HCT116 (cell line): Measurements from ENCODE around the gene FLNA. TPM values are rescaled to one million over a fixed set of nuclear protein-coding genes. Genes with fewer than 3 reads are reported as not detected.
A peak's percentile ranks its signal among the peaks of the same experiment; 100 is the strongest.

Source experiments
- ATAC-seq: fragments of 200-7000 bp; cut with Tn5 transposase; 2 replicates; pipeline ENCODE4 v1.9.1; 2020; ENCODE audit warnings: mild to moderate bottlenecking, moderate library complexity
- BruUV-seq: library from RNA; stranded (reverse); fragments of 400-500 nt; replicated peaks from 2 replicates; lab custom pipeline; 2021; lab: Mats Ljungman, UMichigan
- CTCF ChIA-PET: fragments of 300-600 bp; sonication (Branson Sonifier 250); formaldehyde crosslinking; loops from one replicate; lab custom pipeline; 2021; ENCODE audit warnings: antibody characterized with exemption; lab: Charles Lee
- POLR2A ChIA-PET: fragments of 300-600, 350-600 bp; sonication (Branson Sonifier 250); formaldehyde crosslinking; loops from one replicate; lab custom pipeline; 2021; ENCODE audit warnings: antibody characterized with exemption; lab: Charles Lee
- RAD21 ChIA-PET, 2 experiments: fragments of 300-600 bp; sonication (Branson Sonifier 250); formaldehyde crosslinking; loops; one replicate each; lab custom pipeline; 2023; ENCODE audit warnings: low total read pairs in 2 of 2; ENCODE audit not compliant: uncharacterized antibody in 2 of 2, unreplicated experiment in 2 of 2, low non-redundant PET in 1 of 2; lab: Charles Lee
- DNase-seq: peaks from one replicate; pipeline ENCODE4 v3.0.0-alpha.2; 2010; ENCODE audit warnings: low read depth, low spot score
- H2AFZ ChIP-seq: fragments of 200-600 bp; shearing (Covaris generic), sonication (generic); 2 replicates; pipeline ENCODE4 v1.6.1; 2017; ENCODE audit warnings: low read depth, mixed run types, mixed read lengths, antibody characterized with exemption, low read length; ENCODE audit not compliant: poor library complexity, severe bottlenecking
- H3K27ac ChIP-seq: 2 replicates; pipeline ENCODE4 v1.5.1; 2012; ENCODE audit warnings: low read depth, low read length
- H3K27me3 ChIP-seq: fragments of 200-600 bp; sonication (generic); 2 replicates; pipeline ENCODE4 v1.6.1; 2016; ENCODE audit warnings: mixed run types, low read length, mixed read lengths; ENCODE audit not compliant: insufficient read depth
- H3K36me3 ChIP-seq, 2 experiments: fragments of 200-500 bp in 1 of 2; fragments of 200-600 bp in 1 of 2; sonication (Bioruptor generic) in 1 of 2; sonication (generic) in 1 of 2; 2 replicates each; pipeline versions ENCODE4 v1.5.1 to v1.6.1; 2014 to 2016; ENCODE audit warnings: low read length in 2 of 2, inconsistent platforms in 1 of 2, mixed read lengths in 1 of 2, mixed run types in 1 of 2; ENCODE audit not compliant: insufficient read depth in 2 of 2, control insufficient read depth in 1 of 2
- H3K4me1 ChIP-seq, 2 experiments: fragments of 200-600 bp in 1 of 2; sonication (generic) in 1 of 2; 2 replicates each; pipeline versions ENCODE4 v1.5.1 to v1.6.1; 2012 to 2017; ENCODE audit warnings: low read length in 2 of 2, inconsistent platforms in 1 of 2, mild to moderate bottlenecking in 1 of 2, mixed read lengths in 1 of 2, mixed run types in 1 of 2, moderate library complexity in 1 of 2; ENCODE audit not compliant: insufficient read depth in 2 of 2, control insufficient read depth in 1 of 2
- H3K4me2 ChIP-seq: fragments of 200-600 bp; sonication (generic); 2 replicates; pipeline ENCODE4 v1.6.1; 2017; ENCODE audit warnings: mixed run types, low read length, mixed read lengths
- H3K4me3 ChIP-seq, 2 experiments: fragments of 200-600 bp in 1 of 2; sonication (generic) in 1 of 2; replicated peaks in 1 of 2; 2 replicates each; pipeline ENCODE4 v1.5.1; 2011 to 2016; ENCODE audit warnings: low read length in 2 of 2, control low read depth in 1 of 2, low read depth in 1 of 2, mild to moderate bottlenecking in 1 of 2, mixed read lengths in 1 of 2, mixed run types in 1 of 2
- H3K79me2 ChIP-seq: fragments of 200-600 bp; sonication (generic); 2 replicates; pipeline ENCODE4 v1.6.1; 2017; ENCODE audit warnings: mild to moderate bottlenecking, mixed run types, low read length, moderate library complexity, mixed read lengths; ENCODE audit not compliant: insufficient read depth
- H3K9ac ChIP-seq: fragments of 200-600 bp; sonication (generic); 2 replicates; pipeline ENCODE4 v1.6.1; 2016; ENCODE audit warnings: low read length, mixed read lengths
- H3K9me2 ChIP-seq: fragments of 200-600 bp; sonication (generic), shearing (Covaris generic); 2 replicates; pipeline ENCODE4 v1.6.1; 2017; ENCODE audit warnings: mixed run types, mild to moderate bottlenecking, moderate library complexity; ENCODE audit not compliant: insufficient read depth
- H3K9me3 ChIP-seq, 2 experiments: fragments of 200-500 bp in 1 of 2; fragments of 200-600 bp in 1 of 2; sonication (Bioruptor generic) in 1 of 2; sonication (generic) in 1 of 2; 2 replicates each; pipeline ENCODE4 v1.6.1; 2014 to 2017; ENCODE audit warnings: low read length in 2 of 2, mixed read lengths in 2 of 2, inconsistent platforms in 1 of 2, low read depth in 1 of 2, mild to moderate bottlenecking in 1 of 2, mixed run types in 1 of 2, moderate library complexity in 1 of 2; ENCODE audit not compliant: control insufficient read depth in 1 of 2, insufficient read depth in 1 of 2
- H4K20me1 ChIP-seq: fragments of 200-600 bp; sonication (generic), shearing (Covaris generic); 2 replicates; pipeline ENCODE4 v1.6.1; 2017; ENCODE audit warnings: mixed run types, mild to moderate bottlenecking, moderate library complexity; ENCODE audit not compliant: insufficient read depth
- ATF3 ChIP-seq: IDR thresholded peaks from 2 replicates; pipeline ENCODE4 v1.6.1; 2012
- CBX3 ChIP-seq: IDR thresholded peaks from 2 replicates; pipeline ENCODE4 v1.6.1; 2012; ENCODE audit warnings: low read depth
- JUND ChIP-seq: IDR thresholded peaks from 2 replicates; pipeline ENCODE4 v1.6.1; 2012
- POLR2AphosphoS5 ChIP-seq: IDR thresholded peaks from 2 replicates; pipeline ENCODE4 v1.6.1; 2011; ENCODE audit warnings: mild to moderate bottlenecking, low read depth, low read length, moderate library complexity
- RAD21 ChIP-seq: IDR thresholded peaks from 2 replicates; pipeline ENCODE4 v1.6.1; 2012; ENCODE audit warnings: low read depth, mild to moderate bottlenecking
- REST ChIP-seq: IDR thresholded peaks from 2 replicates; pipeline ENCODE4 v1.6.1; 2012; ENCODE audit warnings: low read depth
- TCF7L2 ChIP-seq: IDR thresholded peaks from 2 replicates; pipeline ENCODE4 v1.7.0; 2011; ENCODE audit warnings: borderline replicate concordance, inconsistent platforms; ENCODE audit not compliant: insufficient read depth, insufficient read length; ENCODE audit errors: extremely low read depth
- ZNF274 ChIP-seq: fragments of 200-500 bp; sonication (Bioruptor generic); IDR thresholded peaks from 2 replicates; pipeline ENCODE4 v1.6.1; 2014; ENCODE audit warnings: mild to moderate bottlenecking, low read depth, low read length, inconsistent platforms
- intact Hi-C: fragments of 100-400 bp; cut with micrococcal nuclease; formaldehyde crosslinking; loops from 2 replicates; pipeline ENCODE4 v1.10.0; 2022
- total RNA-seq: library from RNA; stranded (reverse); gene quantifications from one replicate; pipeline ENCODE4 v1.2.1, GENCODE V29; 2021; ENCODE audit not compliant: unreplicated experiment
- TF ChIP-seq, protein P1 (sequence below), 3 experiments: fragments of 200-600 bp in 1 of 3; sonication (generic) in 1 of 3; IDR thresholded peaks in 2 of 3; conservative IDR thresholded peaks in 1 of 3; 2 replicates each; pipeline ENCODE4 v1.5.1; 2012 to 2017; ENCODE audit warnings: low read depth in 2 of 3, low read length in 2 of 3, antibody characterized with exemption in 1 of 3, borderline replicate concordance in 1 of 3, control low read depth in 1 of 3, mild to moderate bottlenecking in 1 of 3, mixed read lengths in 1 of 3, mixed run types in 1 of 3, moderate library complexity in 1 of 3; ENCODE audit not compliant: insufficient read depth in 1 of 3

Gene FLNA
- total RNA-seq, 1 experiment from 2014 or later = 546 TPM

DNA sequence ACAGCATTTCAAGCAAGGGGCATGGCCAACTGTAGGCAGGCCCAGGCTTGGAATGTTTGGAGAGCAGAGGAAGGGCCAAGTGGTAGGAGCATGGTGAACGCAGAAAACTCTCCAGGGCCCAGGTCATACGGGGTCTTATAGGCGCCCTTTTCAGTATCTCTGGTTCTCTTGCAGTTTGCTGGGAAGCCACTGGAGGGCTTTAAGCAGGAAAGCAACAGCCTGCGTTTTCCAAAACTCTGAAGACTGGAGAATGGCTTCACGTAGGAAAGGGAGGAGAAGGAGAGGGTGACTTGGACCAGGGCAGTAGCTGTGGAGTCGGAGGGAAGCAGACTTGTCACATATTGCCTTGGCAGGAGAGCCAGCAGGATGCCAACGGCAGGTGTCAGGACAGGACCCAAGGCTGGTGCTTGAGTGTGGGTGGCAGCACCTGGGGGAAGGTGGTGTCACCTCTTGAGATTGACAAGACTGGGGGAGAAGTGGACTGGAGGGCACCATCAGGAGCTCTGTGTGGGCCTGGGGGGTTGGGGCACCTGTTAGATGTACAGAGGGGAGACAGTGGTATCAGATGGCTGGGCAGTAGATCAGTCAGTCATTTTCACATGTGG lies 56.9 kb downstream of the FLNA start:
- Histone ChIP-seq H4K20me1 (no peaks in the 10 kb centered on the region), H3K4me1 (no peaks in the 10 kb centered on the region; a peak in 1 of 4 replicates), H3K36me3 (no peaks in the 10 kb centered on the region), H3K4me2 (no peak overlapping the region), H3K27ac (no peak overlapping the region), H3K9me2 (no peaks in the 10 kb centered on the region), H2AFZ (peak overlapping the region; percentile 61), H3K9ac (no peak overlapping the region), H3K4me3 (no peak overlapping the region), H3K79me2 (no peaks in the 10 kb centered on the region), H3K27me3 (no peaks in the 10 kb centered on the region), H3K9me3 (no peaks in the 10 kb centered on the region)
- RAD21 ChIA-PET = no interaction called here
- no TSS peak for BruUV-seq
- DNase-seq (no peak), ATAC-seq (peak; percentile 85)
- intact Hi-C loops = no loop called here
- CTCF ChIA-PET = interaction anchor here (0.8 kb wide), 1 partner anchor 9 kb away, joined by 3 read pairs; no protein-coding TSS in a partner anchor
- POLR2A ChIA-PET = no interaction called here
- TF ChIP-seq RAD21 (peak; percentile 7; the same call in 1 of the 2 replicates), TCF7L2 (no peak)
- TF ChIP-seq, protein P1, sequence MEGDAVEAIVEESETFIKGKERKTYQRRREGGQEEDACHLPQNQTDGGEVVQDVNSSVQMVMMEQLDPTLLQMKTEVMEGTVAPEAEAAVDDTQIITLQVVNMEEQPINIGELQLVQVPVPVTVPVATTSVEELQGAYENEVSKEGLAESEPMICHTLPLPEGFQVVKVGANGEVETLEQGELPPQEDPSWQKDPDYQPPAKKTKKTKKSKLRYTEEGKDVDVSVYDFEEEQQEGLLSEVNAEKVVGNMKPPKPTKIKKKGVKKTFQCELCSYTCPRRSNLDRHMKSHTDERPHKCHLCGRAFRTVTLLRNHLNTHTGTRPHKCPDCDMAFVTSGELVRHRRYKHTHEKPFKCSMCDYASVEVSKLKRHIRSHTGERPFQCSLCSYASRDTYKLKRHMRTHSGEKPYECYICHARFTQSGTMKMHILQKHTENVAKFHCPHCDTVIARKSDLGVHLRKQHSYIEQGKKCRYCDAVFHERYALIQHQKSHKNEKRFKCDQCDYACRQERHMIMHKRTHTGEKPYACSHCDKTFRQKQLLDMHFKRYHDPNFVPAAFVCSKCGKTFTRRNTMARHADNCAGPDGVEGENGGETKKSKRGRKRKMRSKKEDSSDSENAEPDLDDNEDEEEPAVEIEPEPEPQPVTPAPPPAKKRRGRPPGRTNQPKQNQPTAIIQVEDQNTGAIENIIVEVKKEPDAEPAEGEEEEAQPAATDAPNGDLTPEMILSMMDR (IDR thresholded peaks at IDR 0.05 in 2 of 3, conservative IDR thresholded peaks at IDR 0.05 in 1 of 3; ENCODE audit: borderline replicate concordance in 1 of 3, insufficient read depth in 1 of 3, low read depth in 2 of 3, low read length in 2 of 3) = peak; percentile 28 to 52 (median 36); a peak in 5 of 6 replicates

DNA sequence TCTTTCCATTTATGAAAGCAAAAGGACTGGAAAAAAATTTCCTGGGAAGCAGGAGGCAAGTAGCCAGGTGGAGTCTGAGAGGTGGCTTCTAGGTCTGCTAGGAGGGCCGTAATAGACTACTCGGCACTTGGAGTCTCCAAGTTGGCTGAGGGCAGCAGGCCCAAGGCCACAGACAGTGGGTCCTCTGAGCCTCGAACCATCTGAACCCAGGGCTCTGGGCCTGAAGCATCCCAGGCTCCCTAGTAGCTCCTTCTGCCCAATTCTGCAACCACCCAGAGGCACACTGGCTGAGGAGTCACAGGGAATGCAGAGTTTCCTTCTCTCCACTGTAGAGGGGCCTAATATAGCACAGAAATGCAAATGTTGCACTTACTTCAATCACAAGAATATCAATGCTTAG lies 59.0 kb downstream of the FLNA start:
- no peaks in the 10 kb centered on the region for H3K79me2 ChIP-seq
- no TSS peak for BruUV-seq
- no peak overlapping the region for H3K9ac ChIP-seq
- H3K4me1 ChIP-seq = no peaks in the 10 kb centered on the region; a peak in 1 of 4 replicates
- no peaks in the 10 kb centered on the region for H3K9me2 ChIP-seq
- no peak for ATAC-seq
- H3K27ac ChIP-seq = no peak overlapping the region
- ChIA-PET CTCF (no interaction called here), RAD21 (no interaction called here), POLR2A (no interaction called here)
- H3K36me3 ChIP-seq = no peaks in the 10 kb centered on the region
- no peak overlapping the region for H2AFZ ChIP-seq
- H3K4me2 ChIP-seq = no peak overlapping the region
- H3K9me3 ChIP-seq = no peaks in the 10 kb centered on the region
- intact Hi-C loops = no loop called here
- DNase-seq = no peak
- no peak overlapping the region for H3K4me3 ChIP-seq
- no peaks in the 10 kb centered on the region for H4K20me1 ChIP-seq
- H3K27me3 ChIP-seq = no peaks in the 10 kb centered on the region
- TF ChIP-seq CBX3 (no peak), JUND (no peak), ZNF274 (no peak), REST (no peak), ATF3 (no peak), POLR2AphosphoS5 (no peak)
- TF ChIP-seq, protein P1 (IDR thresholded peaks at IDR 0.05 in 2 of 3, conservative IDR thresholded peaks at IDR 0.05 in 1 of 3; ENCODE audit: borderline replicate concordance in 1 of 3, insufficient read depth in 1 of 3, low read depth in 2 of 3, low read length in 2 of 3) = no peak
